GM23338 (cell line): ENCODE data around the gene PLP2. TPM values are rescaled to one million over a fixed set of nuclear protein-coding genes. Genes with fewer than 3 reads are reported as not detected.

Experiments used
- ATAC-seq: fragments of 200-7000 bp; cut with Tn5 transposase; 3 replicates; pipeline ENCODE4 v1.9.1; 2020
- DNase-seq: peaks from one replicate; pipeline ENCODE4 v3.0.0-alpha.2; 2015; ENCODE audit warnings: low spot score
- H2AFZ ChIP-seq: fragments of 200-600 bp; sonication (generic); 2 replicates; pipeline ENCODE4 v1.8.0; 2016; ENCODE audit warnings: antibody characterized with exemption, mild to moderate bottlenecking, moderate library complexity
- H3F3A ChIP-seq: fragments of 200-600 bp; sonication (generic); replicated peaks from 2 replicates; pipeline ENCODE4 v1.8.0; 2017; ENCODE audit warnings: antibody characterized with exemption, mixed run types, low read depth
- H3K27ac ChIP-seq: fragments of 200-600 bp; sonication (generic); 2 replicates; pipeline ENCODE4 v1.6.1; 2016; ENCODE audit warnings: low read depth
- H3K27me3 ChIP-seq: fragments of 200-600 bp; sonication (generic); 2 replicates; pipeline ENCODE4 v1.8.0; 2016; ENCODE audit warnings: mild to moderate bottlenecking, mixed run types, moderate library complexity; ENCODE audit not compliant: insufficient read depth
- H3K36me3 ChIP-seq: fragments of 200-600 bp; sonication (generic); 2 replicates; pipeline ENCODE4 v1.8.0; 2016; ENCODE audit warnings: mild to moderate bottlenecking; ENCODE audit not compliant: insufficient read depth
- H3K4me1 ChIP-seq: fragments of 200-600 bp; sonication (generic); 2 replicates; pipeline ENCODE4 v1.8.0; 2016; ENCODE audit warnings: mild to moderate bottlenecking, moderate library complexity; ENCODE audit not compliant: insufficient read depth
- H3K4me2 ChIP-seq: fragments of 200-600 bp; sonication (generic); 2 replicates; pipeline ENCODE4 v1.7.1; 2017; ENCODE audit warnings: mixed run types
- H3K4me3 ChIP-seq: fragments of 200-600 bp; sonication (generic); 2 replicates; pipeline ENCODE4 v1.6.1; 2016; ENCODE audit warnings: mixed run types
- H3K79me2 ChIP-seq: fragments of 200-600 bp; sonication (generic); replicated peaks from 2 replicates; pipeline ENCODE4 v1.8.0; 2017; ENCODE audit warnings: mild to moderate bottlenecking; ENCODE audit not compliant: insufficient read depth
- H3K9me2 ChIP-seq: fragments of 200-600 bp; sonication (generic); 2 replicates; pipeline ENCODE4 v1.8.0; 2017; ENCODE audit not compliant: insufficient read depth
- H4K20me1 ChIP-seq: fragments of 200-600 bp; sonication (generic); replicated peaks from 2 replicates; pipeline ENCODE4 v1.8.0; 2017; ENCODE audit warnings: mild to moderate bottlenecking; ENCODE audit not compliant: insufficient read depth
- H3K27ac Mint-ChIP-seq: 2 replicates; pipeline ENCODE4 v1.8.0; 2020; ENCODE audit warnings: inconsistent platforms, mild to moderate bottlenecking, moderate library complexity, mixed read lengths
- H3K27me3 Mint-ChIP-seq: 3 replicates; pipeline ENCODE4 v1.8.0; 2022; ENCODE audit warnings: low read depth, mild to moderate bottlenecking, moderate library complexity, mixed read lengths, inconsistent platforms; ENCODE audit not compliant: insufficient read depth, poor library complexity
- H3K36me3 Mint-ChIP-seq: 3 replicates; pipeline ENCODE4 v1.8.0; 2021; ENCODE audit warnings: low read depth, mild to moderate bottlenecking, inconsistent platforms, moderate library complexity, mixed read lengths
- H3K4me1 Mint-ChIP-seq: 3 replicates; pipeline ENCODE4 v1.8.0; 2020; ENCODE audit warnings: mild to moderate bottlenecking, inconsistent platforms, mixed read lengths
- H3K4me3 Mint-ChIP-seq: 3 replicates; pipeline ENCODE4 v1.8.0; 2021; ENCODE audit warnings: moderate library complexity, mild to moderate bottlenecking, inconsistent platforms, mixed read lengths
- H3K9me3 Mint-ChIP-seq: 3 replicates; pipeline ENCODE4 v1.8.0; 2020; ENCODE audit warnings: moderate library complexity, mild to moderate bottlenecking, inconsistent platforms, mixed read lengths
- EZH2phosphoT487 ChIP-seq: fragments of 200-600 bp; sonication (generic); IDR thresholded peaks from one replicate; pipeline ENCODE4 v1.8.1; 2018; ENCODE audit warnings: antibody characterized with exemption; ENCODE audit not compliant: unreplicated experiment
- polyA plus RNA-seq: library from polyadenylated mRNA; unstranded; fragments of >200 nt; fragmentation: Nextera tagmentation; extraction: Ambion mirVana; gene quantifications from 2 replicates; pipeline ENCODE4 v1.2.1, GENCODE V29; 2016
- total RNA-seq: library from RNA; depleted of rRNA; stranded (reverse); fragments of >200 nt; shearing (Covaris generic); gene quantifications from 2 replicates; pipeline ENCODE4 v1.2.3, GENCODE V29; 2014
- TF ChIP-seq, protein P1 (sequence below): fragments of 250-450 bp; sonication (Bioruptor Pico); IDR thresholded peaks from 2 replicates; pipeline ENCODE4 v1.5.0; 2020; ENCODE audit warnings: mild to moderate bottlenecking, moderate library complexity
- TF ChIP-seq, protein P2 (sequence below), 2 experiments: fragments of 200-600 bp in 1 of 2; sonication (generic) in 1 of 2; conservative IDR thresholded peaks; 2 replicates each; pipeline versions ENCODE4 v1.5.1 to v1.6.1; 2016 to 2017; ENCODE audit warnings: antibody characterized with exemption in 2 of 2, low read depth in 2 of 2, mild to moderate bottlenecking in 2 of 2, moderate library complexity in 1 of 2

Gene PLP2
- total and polyA plus RNA-seq, 2 experiments from 2014 or later, result 3.4 to 9.5 TPM

DNA sequence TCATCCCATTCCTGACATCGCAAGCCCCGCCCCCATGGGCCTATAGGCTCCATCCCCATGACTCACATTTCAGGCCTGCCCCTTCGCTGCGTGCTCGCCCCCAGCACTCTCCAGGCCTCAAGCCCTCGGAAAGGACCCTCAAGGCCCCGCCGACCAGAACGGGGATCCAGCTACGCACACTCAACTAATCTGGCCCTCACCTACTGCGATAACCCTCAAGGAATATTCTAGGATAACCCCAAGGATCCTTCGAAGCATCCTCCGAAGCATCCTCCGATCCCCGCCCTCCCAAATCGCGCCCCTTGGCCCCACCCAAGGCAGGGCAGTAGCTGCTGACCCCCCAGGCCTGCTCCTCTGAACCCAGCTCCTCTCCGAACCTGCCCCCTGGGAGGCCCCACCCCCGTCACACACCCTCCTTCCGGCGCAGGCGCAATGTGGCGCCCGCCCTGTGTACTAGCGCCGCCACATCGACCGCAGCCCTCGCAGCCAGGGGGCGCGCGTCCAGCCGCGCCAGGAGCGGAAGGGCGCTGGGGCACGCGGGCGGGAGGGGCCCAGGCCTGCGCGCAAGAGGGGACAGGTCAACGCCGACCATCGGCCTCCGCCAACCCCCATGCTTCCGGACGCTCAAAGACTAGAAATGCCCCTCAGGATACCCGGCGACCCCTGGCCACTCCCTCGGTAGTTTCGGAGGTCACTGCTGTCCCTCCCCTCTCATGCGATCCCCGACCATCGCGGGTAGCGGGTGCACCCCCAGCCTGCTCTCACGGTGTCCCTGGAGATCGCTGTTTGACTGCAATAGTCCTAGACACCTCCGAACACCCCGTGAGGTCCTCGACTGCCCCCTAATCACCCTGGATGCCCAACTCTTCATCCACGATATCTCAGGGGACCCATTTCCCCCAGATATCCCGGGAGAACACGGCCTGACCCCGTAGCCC lies 15.5 kb upstream of the PLP2 start (continued):
- TF ChIP-seq, protein P1, sequence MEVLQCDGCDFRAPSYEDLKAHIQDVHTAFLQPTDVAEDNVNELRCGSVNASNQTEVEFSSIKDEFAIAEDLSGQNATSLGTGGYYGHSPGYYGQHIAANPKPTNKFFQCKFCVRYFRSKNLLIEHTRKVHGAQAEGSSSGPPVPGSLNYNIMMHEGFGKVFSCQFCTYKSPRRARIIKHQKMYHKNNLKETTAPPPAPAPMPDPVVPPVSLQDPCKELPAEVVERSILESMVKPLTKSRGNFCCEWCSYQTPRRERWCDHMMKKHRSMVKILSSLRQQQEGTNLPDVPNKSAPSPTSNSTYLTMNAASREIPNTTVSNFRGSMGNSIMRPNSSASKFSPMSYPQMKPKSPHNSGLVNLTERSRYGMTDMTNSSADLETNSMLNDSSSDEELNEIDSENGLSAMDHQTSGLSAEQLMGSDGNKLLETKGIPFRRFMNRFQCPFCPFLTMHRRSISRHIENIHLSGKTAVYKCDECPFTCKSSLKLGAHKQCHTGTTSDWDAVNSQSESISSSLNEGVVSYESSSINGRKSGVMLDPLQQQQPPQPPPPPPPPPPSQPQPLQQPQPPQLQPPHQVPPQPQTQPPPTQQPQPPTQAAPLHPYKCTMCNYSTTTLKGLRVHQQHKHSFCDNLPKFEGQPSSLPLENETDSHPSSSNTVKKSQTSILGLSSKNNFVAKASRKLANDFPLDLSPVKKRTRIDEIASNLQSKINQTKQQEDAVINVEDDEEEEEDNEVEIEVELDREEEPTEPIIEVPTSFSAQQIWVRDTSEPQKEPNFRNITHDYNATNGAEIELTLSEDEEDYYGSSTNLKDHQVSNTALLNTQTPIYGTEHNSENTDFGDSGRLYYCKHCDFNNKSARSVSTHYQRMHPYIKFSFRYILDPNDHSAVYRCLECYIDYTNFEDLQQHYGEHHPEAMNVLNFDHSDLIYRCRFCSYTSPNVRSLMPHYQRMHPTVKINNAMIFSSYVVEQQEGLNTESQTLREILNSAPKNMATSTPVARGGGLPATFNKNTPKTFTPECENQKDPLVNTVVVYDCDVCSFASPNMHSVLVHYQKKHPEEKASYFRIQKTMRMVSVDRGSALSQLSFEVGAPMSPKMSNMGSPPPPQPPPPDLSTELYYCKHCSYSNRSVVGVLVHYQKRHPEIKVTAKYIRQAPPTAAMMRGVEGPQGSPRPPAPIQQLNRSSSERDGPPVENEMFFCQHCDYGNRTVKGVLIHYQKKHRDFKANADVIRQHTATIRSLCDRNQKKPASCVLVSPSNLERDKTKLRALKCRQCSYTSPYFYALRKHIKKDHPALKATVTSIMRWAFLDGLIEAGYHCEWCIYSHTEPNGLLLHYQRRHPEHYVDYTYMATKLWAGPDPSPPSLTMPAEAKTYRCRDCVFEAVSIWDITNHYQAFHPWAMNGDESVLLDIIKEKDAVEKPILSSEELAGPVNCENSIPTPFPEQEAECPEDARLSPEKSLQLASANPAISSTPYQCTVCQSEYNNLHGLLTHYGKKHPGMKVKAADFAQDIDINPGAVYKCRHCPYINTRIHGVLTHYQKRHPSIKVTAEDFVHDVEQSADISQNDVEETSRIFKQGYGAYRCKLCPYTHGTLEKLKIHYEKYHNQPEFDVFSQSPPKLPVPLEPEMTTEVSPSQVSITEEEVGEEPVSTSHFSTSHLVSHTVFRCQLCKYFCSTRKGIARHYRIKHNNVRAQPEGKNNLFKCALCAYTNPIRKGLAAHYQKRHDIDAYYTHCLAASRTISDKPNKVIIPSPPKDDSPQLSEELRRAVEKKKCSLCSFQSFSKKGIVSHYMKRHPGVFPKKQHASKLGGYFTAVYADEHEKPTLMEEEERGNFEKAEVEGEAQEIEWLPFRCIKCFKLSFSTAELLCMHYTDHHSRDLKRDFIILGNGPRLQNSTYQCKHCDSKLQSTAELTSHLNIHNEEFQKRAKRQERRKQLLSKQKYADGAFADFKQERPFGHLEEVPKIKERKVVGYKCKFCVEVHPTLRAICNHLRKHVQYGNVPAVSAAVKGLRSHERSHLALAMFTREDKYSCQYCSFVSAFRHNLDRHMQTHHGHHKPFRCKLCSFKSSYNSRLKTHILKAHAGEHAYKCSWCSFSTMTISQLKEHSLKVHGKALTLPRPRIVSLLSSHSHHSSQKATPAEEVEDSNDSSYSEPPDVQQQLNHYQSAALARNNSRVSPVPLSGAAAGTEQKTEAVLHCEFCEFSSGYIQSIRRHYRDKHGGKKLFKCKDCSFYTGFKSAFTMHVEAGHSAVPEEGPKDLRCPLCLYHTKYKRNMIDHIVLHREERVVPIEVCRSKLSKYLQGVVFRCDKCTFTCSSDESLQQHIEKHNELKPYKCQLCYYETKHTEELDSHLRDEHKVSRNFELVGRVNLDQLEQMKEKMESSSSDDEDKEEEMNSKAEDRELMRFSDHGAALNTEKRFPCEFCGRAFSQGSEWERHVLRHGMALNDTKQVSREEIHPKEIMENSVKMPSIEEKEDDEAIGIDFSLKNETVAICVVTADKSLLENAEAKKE (CRISPR knock-in tag), result no peak

DNA sequence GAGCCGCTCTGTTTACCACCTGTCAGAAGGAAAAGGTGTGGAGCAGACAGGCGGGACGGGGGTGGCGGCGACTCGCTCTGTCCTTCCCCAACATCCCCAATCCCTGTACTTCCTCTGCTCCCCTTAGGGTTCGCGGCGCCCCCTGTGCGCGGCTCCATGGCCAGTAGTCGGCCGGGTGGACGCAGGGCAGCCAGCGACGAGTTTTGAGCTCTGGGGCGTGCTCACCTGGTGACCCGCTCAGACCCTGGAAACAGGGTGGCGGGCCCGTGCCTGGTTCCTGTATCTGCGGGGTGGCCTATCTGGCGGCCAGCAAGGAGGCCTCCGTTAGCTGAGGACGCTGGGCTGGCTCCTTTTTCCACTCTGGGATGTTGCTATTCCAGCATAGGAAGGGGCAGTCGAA lies 14.5 kb upstream of the PLP2 start:
- ATAC-seq (peak; percentile 3; the same call in 1 of the 3 replicates), DNase-seq (peak; percentile 15)
- Mint-ChIP-seq H3K27ac (no peak overlapping the region), H3K36me3 (no peaks in the 10 kb centered on the region), H3K27me3 (peaks cover 10% of the 10 kb centered on the region), H3K9me3 (no peaks in the 10 kb centered on the region; the same call in 2 of the 3 replicates), H3K4me1 (peaks cover 10% of the 10 kb centered on the region; the same call in 2 of the 3 replicates), H3K4me3 (peak overlapping the region; percentile 67)
- H3K36me3 ChIP-seq, result no peaks in the 10 kb centered on the region
- H3K79me2 ChIP-seq, result no peaks in the 10 kb centered on the region
- H3K27me3 ChIP-seq, result peaks cover 46% of the 10 kb centered on the region
- H3K27ac ChIP-seq, result no peak overlapping the region
- H3F3A ChIP-seq, result no peaks in the 10 kb centered on the region
- H4K20me1 ChIP-seq, result no peaks in the 10 kb centered on the region
- TF ChIP-seq, protein P2, sequence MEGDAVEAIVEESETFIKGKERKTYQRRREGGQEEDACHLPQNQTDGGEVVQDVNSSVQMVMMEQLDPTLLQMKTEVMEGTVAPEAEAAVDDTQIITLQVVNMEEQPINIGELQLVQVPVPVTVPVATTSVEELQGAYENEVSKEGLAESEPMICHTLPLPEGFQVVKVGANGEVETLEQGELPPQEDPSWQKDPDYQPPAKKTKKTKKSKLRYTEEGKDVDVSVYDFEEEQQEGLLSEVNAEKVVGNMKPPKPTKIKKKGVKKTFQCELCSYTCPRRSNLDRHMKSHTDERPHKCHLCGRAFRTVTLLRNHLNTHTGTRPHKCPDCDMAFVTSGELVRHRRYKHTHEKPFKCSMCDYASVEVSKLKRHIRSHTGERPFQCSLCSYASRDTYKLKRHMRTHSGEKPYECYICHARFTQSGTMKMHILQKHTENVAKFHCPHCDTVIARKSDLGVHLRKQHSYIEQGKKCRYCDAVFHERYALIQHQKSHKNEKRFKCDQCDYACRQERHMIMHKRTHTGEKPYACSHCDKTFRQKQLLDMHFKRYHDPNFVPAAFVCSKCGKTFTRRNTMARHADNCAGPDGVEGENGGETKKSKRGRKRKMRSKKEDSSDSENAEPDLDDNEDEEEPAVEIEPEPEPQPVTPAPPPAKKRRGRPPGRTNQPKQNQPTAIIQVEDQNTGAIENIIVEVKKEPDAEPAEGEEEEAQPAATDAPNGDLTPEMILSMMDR (conservative IDR thresholded peaks at IDR 0.05; ENCODE audit: low read depth in 2 of 2), result 0 out of 4 replicates have a peak, but pooled peaks of 1 of the 2 experiments have one; percentile 11
- TF ChIP-seq EZH2phosphoT487, result no peak
- peak overlapping the region; percentile 52; the same call in 1 of the 2 replicates for H2AFZ ChIP-seq
- H3K9me2 ChIP-seq, result no peaks in the 10 kb centered on the region
- peak overlapping the region; percentile 39 for H3K4me3 ChIP-seq
- H3K4me1 ChIP-seq, result no peaks in the 10 kb centered on the region; the same call in 1 of the 2 replicates
- H3K4me2 ChIP-seq, result peak overlapping the region; percentile 65
